AG04450 (cell line): Measurements from ENCODE around the gene KRTAP2-1. TPM values are rescaled to one million over a fixed set of nuclear protein-coding genes. Genes with fewer than 3 reads are reported as not detected.

ENCODE experiments used
- CTCF ChIA-PET: fragments of 300-600, 350-600 bp; formaldehyde crosslinking; extraction: SDS; loops from one replicate; lab custom pipeline; 2022; ENCODE audit warnings: antibody characterized with exemption, inconsistent platforms; lab: Charles Lee
- POLR2A ChIA-PET: fragments of 350-600 bp; formaldehyde crosslinking; extraction: SDS; loops from one replicate; lab custom pipeline; 2021; ENCODE audit warnings: antibody characterized with exemption, inconsistent platforms; lab: Yijun Ruan, JAX
- DNase-seq: peaks from one replicate; pipeline ENCODE4 v3.0.0-alpha.2; 2011; ENCODE audit warnings: low read depth, low spot score
- H3K27ac ChIP-seq: one replicate; pipeline ENCODE4 v1.5.1; 2012; ENCODE audit warnings: low read depth, low read length, control low read depth
- H3K27me3 ChIP-seq: one replicate; pipeline ENCODE4 v1.6.0; 2012; ENCODE audit warnings: low read length; ENCODE audit not compliant: control insufficient read depth, insufficient read depth
- H3K4me3 ChIP-seq: 2 replicates; pipeline ENCODE4 v1.5.1; 2011; ENCODE audit warnings: mild to moderate bottlenecking, low read depth, low read length, control low read depth
- H3K9me3 ChIP-seq: 2 replicates; pipeline ENCODE4 v1.5.1; 2012; ENCODE audit warnings: low read length; ENCODE audit not compliant: control insufficient read depth, insufficient read depth
- CTCF ChIP-seq: IDR thresholded peaks from 2 replicates; pipeline ENCODE4 v1.5.1; 2011; ENCODE audit warnings: low read depth, low read length, control low read depth, inconsistent platforms
- polyA plus RNA-seq: library from polyadenylated mRNA; depleted of rRNA; stranded (reverse); fragments of >200 nt; gene quantifications from 2 replicates; pipeline ENCODE4 v1.2.3, GENCODE V29; 2011

Gene KRTAP2-1
- polyA plus RNA-seq, 1 experiment = not detected

- ChIA-PET POLR2A (no interaction called here), CTCF (no interaction called here)
- Histone ChIP-seq H3K4me3 (no peak overlapping the region), H3K27me3 (no peaks in the 10 kb centered on the region), H3K9me3 (no peaks in the 10 kb centered on the region), H3K27ac (no peak overlapping the region)
- no peak for TF ChIP-seq CTCF
- DNase-seq = peak; percentile 13
These were observed 33.5 kb downstream of the KRTAP2-1 start for GRCh38 chr17:41013606-41014005.

- ChIA-PET CTCF (no interaction called here), POLR2A (no interaction called here)
- TF ChIP-seq CTCF = no peak
- DNase-seq = no peak
- H3K27me3 ChIP-seq = no peaks in the 10 kb centered on the region
- no peak overlapping the region for H3K27ac ChIP-seq
- no peak overlapping the region for H3K4me3 ChIP-seq
- H3K9me3 ChIP-seq = no peaks in the 10 kb centered on the region
These were observed 33.9 kb downstream of the KRTAP2-1 start for GRCh38 chr17:41013181-41013580.

GRCh38 chr17:41012326-41013120 is 34.6 kb downstream of the KRTAP2-1 start:
- H3K27me3 ChIP-seq = no peaks in the 10 kb centered on the region
- no peak overlapping the region for H3K4me3 ChIP-seq
- no peak for DNase-seq
- ChIA-PET CTCF (no interaction called here), POLR2A (no interaction called here)
- H3K9me3 ChIP-seq = no peaks in the 10 kb centered on the region
- H3K27ac ChIP-seq = no peak overlapping the region
- TF ChIP-seq CTCF = no peak

GRCh38 chr17:41010441-41010840 is 36.7 kb downstream of the KRTAP2-1 start:
- CTCF ChIA-PET = no interaction called here
- DNase-seq = no peak
- no peak for TF ChIP-seq CTCF
- POLR2A ChIA-PET = interaction anchor here (0.8 kb wide), 1 partner anchor 97 kb away, joined by 3 read pairs; no protein-coding TSS in a partner anchor
- H3K27ac ChIP-seq = no peak overlapping the region
- H3K4me3 ChIP-seq = no peak overlapping the region
- H3K9me3 ChIP-seq = no peaks in the 10 kb centered on the region
- H3K27me3 ChIP-seq = no peaks in the 10 kb centered on the region

GRCh38 chr17:41009936-41010335 is 37.2 kb downstream of the KRTAP2-1 start:
- Histone ChIP-seq H3K4me3 (no peak overlapping the region), H3K27me3 (no peaks in the 10 kb centered on the region), H3K27ac (no peak overlapping the region), H3K9me3 (no peaks in the 10 kb centered on the region)
- no peak for TF ChIP-seq CTCF
- ChIA-PET CTCF (no interaction called here), POLR2A (interaction anchor here (0.8 kb wide), 1 partner anchor 97 kb away, joined by 3 read pairs; no protein-coding TSS in a partner anchor)
- DNase-seq = no peak
